ENCODE measurements around the gene PKD2L1.
"Not testable (repeated sequence)": the region's sequence is repeated elsewhere in the genome, so short reads cannot be mapped to it uniquely, and the experiment has no call there.

The PKD2L1 gene

DNA sequence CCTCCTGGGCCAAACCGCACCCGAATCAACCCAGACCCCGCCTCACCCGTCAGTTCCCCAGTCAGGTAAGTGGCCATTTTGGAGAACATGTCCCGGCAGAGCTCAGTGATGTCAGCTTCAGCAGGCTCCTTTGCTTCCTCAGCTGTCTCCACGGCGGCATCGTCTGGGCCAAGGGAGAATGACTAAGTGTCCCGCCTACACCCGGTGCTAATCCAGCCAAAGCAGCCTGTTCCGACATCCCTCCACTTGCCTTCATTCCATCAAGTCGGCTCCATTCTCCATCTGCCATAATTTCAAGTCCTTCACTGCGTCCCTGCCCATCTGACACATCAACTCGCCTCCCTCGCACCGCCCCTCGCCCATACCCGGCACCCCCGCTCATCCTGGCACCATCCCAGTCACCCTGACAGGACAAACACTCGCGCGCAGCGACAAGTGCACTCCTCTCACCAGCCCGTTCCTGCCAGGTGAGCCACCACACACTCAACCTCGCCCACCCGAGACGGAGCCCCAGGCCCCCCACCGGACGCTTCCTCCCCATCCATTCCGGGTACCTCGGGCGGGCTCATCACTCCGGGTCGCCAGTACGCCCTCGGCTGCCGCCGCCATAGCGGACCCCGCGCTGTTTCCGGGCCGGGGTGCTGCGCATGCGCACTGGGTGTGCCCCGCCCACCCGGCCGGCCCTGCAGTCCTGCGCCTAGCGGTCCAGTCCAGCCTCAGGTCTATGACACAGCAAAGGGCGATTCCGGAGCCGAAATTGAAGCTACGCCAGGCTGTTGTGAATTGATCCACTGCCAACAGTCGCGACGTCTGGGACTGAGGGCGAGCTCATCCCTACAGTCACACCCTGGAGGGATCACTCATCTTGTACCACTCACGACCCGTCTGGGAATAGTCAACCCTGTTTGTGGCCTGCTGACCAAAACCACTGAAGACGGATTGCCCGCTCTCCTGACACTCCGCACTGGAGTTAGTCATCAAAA is 43.7 kb downstream of the PKD2L1 start, which contains the start of gene BLOC1S2:
Gene BLOC1S2 (minus strand): TSS at position 630 of the 983 bp plus-strand sequence. CDS start 21 bp downstream, at position 609.
- DNase-seq (ENCODE audit: low read depth) = peak; percentile 68

DNA sequence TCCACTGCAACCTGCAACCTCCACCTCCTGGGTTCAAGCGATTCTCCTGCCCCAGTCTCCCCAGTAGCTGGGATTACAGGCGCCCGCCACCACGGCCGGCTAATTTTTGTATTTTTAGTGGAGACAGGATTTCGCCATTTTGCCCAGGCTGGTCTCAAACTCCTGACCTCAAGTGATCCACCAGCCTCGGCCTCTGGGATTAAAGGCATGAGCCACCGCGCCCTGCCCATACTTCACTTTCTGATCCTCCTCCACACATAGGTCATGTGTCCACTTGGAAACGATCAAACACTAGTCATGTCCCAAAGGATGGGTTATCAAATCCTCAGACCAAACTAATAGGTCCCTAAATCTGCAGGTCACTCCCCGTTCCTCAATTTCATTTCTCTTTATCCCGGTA is 44.7 kb downstream of the PKD2L1 start:
- not testable (repeated sequence) for DNase-seq (ENCODE audit: low read depth)

DNA sequence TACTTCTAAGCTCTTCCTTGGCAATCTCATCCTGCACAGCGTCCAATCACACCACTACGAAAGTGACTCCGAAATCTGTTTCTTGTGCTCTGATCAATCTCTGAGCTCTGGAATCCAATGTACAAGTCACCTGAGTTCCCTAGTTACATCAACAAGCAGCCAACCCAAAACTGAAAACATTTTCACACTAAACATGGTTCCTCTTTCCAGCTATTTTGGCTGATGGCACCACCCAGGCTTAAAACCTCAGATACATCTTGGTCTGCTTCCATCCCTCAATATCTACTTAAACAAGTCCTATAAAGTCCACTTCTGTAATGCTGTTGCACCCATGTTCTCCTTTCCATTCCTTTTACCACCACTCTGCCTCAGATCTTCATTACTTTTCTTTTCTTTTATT is 47.1 kb downstream of the PKD2L1 start:
- DNase-seq (ENCODE audit: low read depth) = no peak

DNA sequence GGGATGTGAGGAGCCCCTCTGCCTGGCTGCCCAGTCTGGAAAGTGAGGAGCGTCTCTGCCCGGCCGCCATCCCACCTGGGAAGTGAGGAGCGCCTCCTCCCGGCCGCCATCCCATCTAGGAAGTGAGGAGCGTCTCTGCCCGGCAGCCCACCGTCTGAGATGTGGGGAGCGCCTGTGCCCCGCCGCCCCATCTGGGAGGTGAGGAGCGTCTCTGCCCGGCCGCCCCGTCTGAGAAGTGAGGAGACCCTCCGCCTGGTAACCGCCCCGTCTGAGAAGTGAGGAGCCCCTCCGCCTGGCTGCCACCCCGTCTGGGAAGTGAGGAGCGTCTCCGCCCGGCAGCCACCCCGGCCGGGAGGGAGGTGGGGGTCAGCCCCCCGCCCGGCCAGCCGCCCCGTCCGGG is 53.1 kb downstream of the PKD2L1 start:
- DNase-seq (ENCODE audit: low read depth) = not testable (repeated sequence)

DNA sequence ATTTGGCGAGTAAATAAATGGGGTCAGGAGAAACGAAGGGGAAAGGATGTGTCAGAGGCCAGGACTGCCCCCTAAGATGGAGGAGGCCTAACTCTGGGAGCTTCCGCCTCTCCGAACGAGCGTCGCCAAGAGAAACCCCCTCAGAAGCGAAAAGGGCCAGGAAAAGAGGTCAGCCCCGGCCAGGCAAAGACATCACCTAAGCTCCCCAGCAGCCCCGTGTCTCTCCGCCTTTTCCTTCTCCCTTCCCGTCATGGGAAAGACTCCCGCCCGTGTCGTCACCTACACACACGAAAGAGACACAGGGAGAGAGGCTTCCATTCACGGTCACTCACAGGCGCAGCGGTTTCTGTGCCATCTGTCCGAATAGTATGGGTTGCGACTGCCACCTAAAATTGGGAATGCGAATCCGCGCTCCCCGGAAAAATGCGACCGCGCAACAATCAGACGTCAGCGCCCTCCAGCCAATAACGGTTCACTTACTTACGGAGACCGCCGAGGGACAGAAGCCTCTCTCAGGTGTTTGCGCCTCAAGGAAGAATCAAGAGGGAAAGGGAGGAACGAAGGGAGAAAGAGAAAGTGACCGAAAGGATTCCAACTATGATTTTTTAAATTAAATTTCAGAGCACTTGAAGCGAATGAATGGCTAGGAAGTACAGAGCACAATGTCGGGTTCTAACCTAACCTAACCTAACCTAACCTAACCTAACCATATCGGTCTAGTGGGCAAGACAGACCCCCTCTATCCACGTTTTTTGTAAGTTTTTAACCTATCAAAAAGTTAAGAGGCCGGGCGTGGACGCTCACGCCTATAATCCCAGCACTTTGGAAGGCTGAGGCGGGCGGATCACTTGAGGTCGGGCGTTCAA is 62.6 kb downstream of the PKD2L1 start, which contains the start of gene CWF19L1:
Gene CWF19L1 (minus strand): TSS at position 400 of the 866 bp plus-strand sequence. CDS start 45 bp downstream, at position 355.
- peak; percentile 51 for DNase-seq (ENCODE audit: low read depth)

DNA sequence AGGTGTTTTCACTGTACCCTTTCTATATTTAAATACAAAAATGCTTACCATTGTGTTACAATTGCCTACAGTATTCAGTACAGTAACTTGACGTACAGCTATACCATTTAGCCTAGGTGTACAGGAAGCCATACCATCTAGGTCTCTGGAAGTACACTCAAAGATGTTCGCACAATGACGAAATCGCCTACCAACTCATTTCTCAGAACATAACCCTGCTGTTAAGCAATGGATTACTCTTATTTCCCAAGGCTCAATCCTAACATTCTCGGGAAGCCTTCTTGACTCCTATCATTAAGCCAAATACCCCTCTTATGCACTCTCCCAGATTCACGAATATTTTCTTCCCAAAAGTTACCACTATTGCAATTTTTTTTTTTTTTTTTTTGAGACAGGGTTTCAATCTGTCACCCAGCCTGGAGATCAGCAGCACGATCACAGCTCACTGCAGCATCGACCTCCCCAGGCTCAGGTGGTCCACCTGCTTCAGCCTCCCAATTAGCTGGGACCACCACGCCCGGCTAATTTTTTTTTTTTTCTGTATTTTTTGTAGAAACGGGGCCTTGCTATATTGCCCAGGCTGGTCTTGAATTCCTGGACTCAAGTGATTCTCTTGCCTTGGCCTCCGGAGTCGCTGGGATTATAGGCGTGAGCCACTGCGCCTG is 64.1 kb downstream of the PKD2L1 start:
- no peak for DNase-seq (ENCODE audit: low read depth)

DNA sequence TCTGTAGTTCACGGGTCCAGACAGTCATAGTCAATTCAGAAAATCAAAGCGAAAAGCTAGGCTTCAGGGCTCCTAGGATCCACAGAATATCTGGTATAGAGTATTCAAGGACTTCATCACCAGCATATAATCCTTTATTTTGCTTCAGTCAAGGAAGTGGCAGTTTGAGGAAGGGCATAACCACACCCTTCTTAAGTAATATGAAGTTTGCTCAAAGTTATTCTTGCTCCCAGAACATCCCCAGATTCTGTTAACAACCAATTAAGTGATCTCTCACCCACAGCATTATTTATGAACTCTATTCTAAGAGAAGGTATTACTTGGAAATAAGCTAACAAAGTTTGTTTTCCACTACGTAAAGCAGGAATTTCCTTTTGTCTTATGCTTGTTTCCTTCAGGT is 75.8 kb downstream of the PKD2L1 start:
- DNase-seq (ENCODE audit: low read depth) = no peak

DNA sequence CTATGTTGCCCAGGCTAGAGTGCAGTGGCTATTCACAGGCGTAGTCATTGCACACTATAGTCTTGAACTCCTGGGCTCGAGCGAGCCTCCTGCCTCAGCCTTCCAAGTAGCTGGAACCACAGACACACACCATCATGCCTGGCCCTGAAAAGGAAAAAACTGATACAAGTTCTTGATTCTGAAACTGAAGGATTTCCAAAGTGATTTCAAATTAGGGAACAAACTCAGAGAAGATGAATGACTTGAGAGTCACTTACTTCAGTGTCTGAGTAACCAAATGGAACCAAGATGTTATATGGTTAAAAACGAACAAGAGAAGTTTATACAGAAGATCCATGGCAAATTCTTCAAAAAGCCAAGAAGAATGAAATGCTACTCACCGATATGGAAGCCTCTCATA is 77.0 kb downstream of the PKD2L1 start:
- no peak for DNase-seq (ENCODE audit: low read depth)

DNA sequence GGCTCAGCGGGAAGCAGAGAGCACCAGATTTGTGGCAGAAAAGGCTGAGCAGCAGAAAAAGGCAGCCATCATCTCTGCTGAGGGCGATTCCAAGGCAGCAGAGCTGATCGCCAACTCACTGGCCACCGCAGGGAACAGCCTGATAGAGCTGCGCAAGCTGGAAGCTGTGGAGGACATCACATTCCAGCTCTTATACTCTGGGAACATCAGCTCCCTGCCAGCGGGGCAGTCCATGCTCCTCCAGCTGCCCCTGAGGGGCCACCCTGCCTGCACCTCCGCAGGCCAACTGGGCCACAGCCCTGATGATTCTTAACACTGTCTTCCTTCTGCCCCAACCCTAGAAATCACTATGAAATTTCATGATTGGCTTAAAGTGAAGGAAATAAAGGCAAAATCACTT is 81.2 kb downstream of the PKD2L1 start:
- no peak for DNase-seq (ENCODE audit: low read depth)

DNA sequence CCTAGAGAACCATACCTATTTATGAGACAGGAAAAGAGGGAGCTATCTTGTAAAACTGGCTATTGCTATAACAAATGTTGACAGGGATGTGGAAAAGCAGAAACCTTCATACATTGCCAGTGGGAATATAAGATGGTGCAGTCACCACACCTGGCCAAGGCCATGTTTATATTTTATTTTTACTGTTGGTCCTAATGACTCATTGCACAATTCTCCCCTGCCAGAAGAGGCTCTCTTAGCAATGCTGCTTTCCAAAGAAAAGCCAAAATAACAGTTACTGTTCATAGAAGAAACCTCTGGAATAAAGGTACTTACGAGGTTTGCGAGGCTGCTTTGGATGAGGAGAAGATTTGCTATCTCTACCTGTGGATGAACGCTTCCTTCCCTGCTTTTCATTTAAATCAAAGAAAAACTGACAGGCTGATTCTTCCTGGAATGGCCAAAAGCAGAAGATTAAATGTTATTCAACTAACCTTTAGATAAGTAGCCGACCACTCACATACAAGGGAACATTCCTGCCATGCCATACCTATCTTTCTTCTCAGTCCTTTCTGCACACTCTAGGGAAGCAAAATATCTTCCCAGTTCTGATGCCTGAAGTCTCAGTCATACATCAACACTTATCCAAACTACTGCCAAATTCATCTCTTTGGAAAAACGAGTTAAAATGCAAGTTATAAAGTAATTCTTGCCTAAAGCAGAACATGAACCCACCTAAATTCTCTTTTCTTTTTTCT is 84.4 kb downstream of the PKD2L1 start:
- no peak for DNase-seq (ENCODE audit: low read depth)

DNA sequence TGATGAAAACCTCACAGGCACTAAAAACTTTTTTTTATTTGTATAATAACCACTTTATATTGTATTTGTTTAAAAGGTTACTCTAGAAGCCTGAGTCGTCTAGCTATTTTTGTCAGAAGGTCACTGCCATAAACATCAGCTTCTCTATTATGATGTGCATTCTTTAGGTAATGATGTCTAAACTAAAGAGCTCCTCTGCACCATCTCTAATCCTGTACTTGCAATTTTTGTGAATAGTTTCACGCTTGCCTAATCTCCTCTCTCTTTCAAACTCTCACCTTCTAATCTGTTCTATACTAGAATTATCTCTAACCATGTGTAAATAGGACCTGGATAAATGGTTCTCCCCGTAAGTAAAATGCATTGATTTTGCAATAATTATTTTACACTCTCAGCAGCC is 90.2 kb downstream of the PKD2L1 start:
- no peak for DNase-seq (ENCODE audit: low read depth)

DNA sequence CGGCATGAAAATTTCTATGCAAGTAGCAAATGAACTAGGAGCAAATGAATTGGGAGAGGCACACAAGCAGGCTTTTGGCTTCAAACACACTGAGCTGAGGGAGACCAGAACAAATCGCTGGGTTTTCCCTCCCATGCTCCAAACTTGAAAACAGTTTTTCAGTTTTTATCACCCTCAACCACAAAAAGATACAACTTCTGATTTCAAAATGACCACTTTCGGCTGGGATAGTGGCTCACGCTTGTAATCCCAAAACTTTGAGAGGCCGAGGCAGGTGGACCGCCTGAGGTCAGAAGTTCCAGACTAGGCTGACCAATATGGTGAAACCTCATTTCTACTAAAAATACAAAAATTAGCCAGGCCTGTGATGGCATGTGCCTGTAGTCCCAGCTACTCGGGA is 91.6 kb downstream of the PKD2L1 start:
- DNase-seq (ENCODE audit: low read depth) = no peak
